Kidney (tissue), 14 donors: ENCODE results near the gene CITED1. TPM values are rescaled to one million over a fixed set of nuclear protein-coding genes. Genes with fewer than 3 reads are reported as not detected.

Experiments used
- DNase-seq, 5 donors: peaks; one replicate each; pipeline ENCODE4 v3.0.0-alpha.2; 2013 to 2020
- FAIRE-seq: peaks from 2 replicates; lab custom pipeline; 2012; peaks lifted over from hg19 to GRCh38; lab: Jason Lieb, UNC
- H3K27ac ChIP-seq, 2 donors: one replicate each; pipeline ENCODE4 v1.7.0; 2013; ENCODE audit warnings: low read depth in 2 of 2, low read length in 2 of 2, inconsistent platforms in 1 of 2
- H3K27me3 ChIP-seq: one replicate; pipeline ENCODE4 v1.7.1; 2013; ENCODE audit warnings: low read length, inconsistent platforms; ENCODE audit not compliant: control insufficient read depth, insufficient read depth
- H3K36me3 ChIP-seq, 3 donors: one replicate each; pipeline versions ENCODE4 v1.7.0 to v1.7.1; 2013; ENCODE audit warnings: low read length in 3 of 3, control low read depth in 1 of 3, inconsistent platforms in 1 of 3; ENCODE audit not compliant: insufficient read depth in 3 of 3, control insufficient read depth in 2 of 3
- H3K4me1 ChIP-seq, 3 donors: one replicate each; pipeline versions ENCODE4 v1.7.0 to v1.7.1; 2013; ENCODE audit warnings: low read length in 3 of 3, inconsistent platforms in 1 of 3, low read depth in 1 of 3; ENCODE audit not compliant: control insufficient read depth in 2 of 3, insufficient read depth in 2 of 3
- H3K4me3 ChIP-seq, 3 donors: one replicate each; pipeline versions ENCODE4 v1.7.0 to v1.8.1; 2013; ENCODE audit warnings: low read length in 3 of 3, control low read depth in 1 of 3, inconsistent platforms in 1 of 3
- H3K9ac ChIP-seq, 3 donors: one replicate each; pipeline versions ENCODE4 v1.7.0 to v1.7.1; 2013; ENCODE audit warnings: low read length in 3 of 3, control low read depth in 1 of 3, inconsistent platforms in 1 of 3
- H3K9me3 ChIP-seq, 3 donors: one replicate each; pipeline versions ENCODE4 v1.7.0 to v1.7.1; 2013; ENCODE audit warnings: low read length in 3 of 3, control low read depth in 1 of 3, inconsistent platforms in 1 of 3; ENCODE audit not compliant: control insufficient read depth in 2 of 3, insufficient read depth in 1 of 3
- CTCF ChIP-seq: IDR thresholded peaks from 3 replicates; pipeline ENCODE4 v1.5.1; 2012; ENCODE audit warnings: mild to moderate bottlenecking, moderate library complexity, borderline replicate concordance; ENCODE audit not compliant: insufficient read depth; ENCODE audit errors: extremely low read depth
- intact Hi-C: fragments of 100-400 bp; cut with DNase I; formaldehyde crosslinking; loops from one replicate; pipeline ENCODE4 v1.11.1; 2022
- polyA plus RNA-seq: library from polyadenylated mRNA; stranded (reverse); fragments of 350-450 nt; fragmentation: Illumina TruSeq; extraction: RNeasy Lipid Tissue Mini Kit (QIAGEN cat#74804); gene quantifications from one replicate; pipeline ENCODE4 v1.2.3, GENCODE V29; 2014; ENCODE audit warnings: low read depth, low replicate concordance; ENCODE audit not compliant: insufficient read depth
- total RNA-seq: library from RNA; stranded (reverse); fragmentation: NEBNext Ultra II Directional; extraction: Animal tissue kit (Norgen Biotek cat#: 25700); gene quantifications from one replicate; pipeline ENCODE4 v1.2.1, GENCODE V29; 2021
- donor health status: control.
- donor health status: control.
- donor health status: control.
- donor health status: control.
- donor health status: control.
- donor health status: DM: yes; HTN: yes; CAD: no.
- donor health status: Normal renal cell carcinoma (clear cell type).

The CITED1 gene
- total and polyA plus RNA-seq, 2 donors from 2014 or later = 1.5 to 3.8 TPM

- intact Hi-C loops = no loop called here
- Histone ChIP-seq H3K9ac (no peak overlapping the region), H3K9me3 (no peaks in the 10 kb centered on the region), H3K4me3 (peak overlapping the region in 1 of 3 donors; percentile 17), H3K27ac (no peak overlapping the region), H3K27me3 (peaks cover 57% of the 10 kb centered on the region), H3K4me1 (peaks cover 0 to 13% (median 0%) of the 10 kb centered on the region in 3 donors), H3K36me3 (no peaks in the 10 kb centered on the region)
- FAIRE-seq (no peak), DNase-seq (peak in 3 of 5 donors; percentile 16 to 35 (median 28))
- no peak for TF ChIP-seq CTCF
Observed at GRCh38 chrX:72304877-72305276, 837 bp downstream of the CITED1 start.

- no peak for DNase-seq
- no peak overlapping the region for H3K27ac ChIP-seq
- intact Hi-C loops = no loop called here
- H3K9ac ChIP-seq = no peak overlapping the region
- H3K4me1 ChIP-seq = peaks cover 0 to 5% (median 0%) of the 10 kb centered on the region in 3 donors
- no peak for FAIRE-seq
- peaks cover 42% of the 10 kb centered on the region for H3K27me3 ChIP-seq
- H3K36me3 ChIP-seq = no peaks in the 10 kb centered on the region
- no peaks in the 10 kb centered on the region for H3K9me3 ChIP-seq
- no peak for TF ChIP-seq CTCF
- no peak overlapping the region for H3K4me3 ChIP-seq
Observed at GRCh38 chrX:72301781-72302180, 3.9 kb downstream of the CITED1 start.

GRCh38 chrX:72299891-72300630 is 5.7 kb downstream of the CITED1 start:
- no peak for DNase-seq
- H3K9me3 ChIP-seq = no peaks in the 10 kb centered on the region
- FAIRE-seq = no peak
- peaks cover 0 to 3% (median 0%) of the 10 kb centered on the region in 3 donors for H3K4me1 ChIP-seq
- intact Hi-C loops = no loop called here
- no peak for TF ChIP-seq CTCF
- peaks cover 45% of the 10 kb centered on the region for H3K27me3 ChIP-seq
- no peak overlapping the region for H3K9ac ChIP-seq
- H3K27ac ChIP-seq = no peak overlapping the region
- H3K36me3 ChIP-seq = no peaks in the 10 kb centered on the region
- H3K4me3 ChIP-seq = no peak overlapping the region
